ENCODE data around the gene LRIT2. TPM values are rescaled to one million over a fixed set of nuclear protein-coding genes. Genes with fewer than 3 reads are reported as not detected.

The LRIT2 gene
- total RNA-seq, 1 experiment from 2014 or later: not detected

- CTCF ChIA-PET: no interaction called here
- H3K36me3 Mint-ChIP-seq (ENCODE audit: insufficient read depth, unreplicated experiment): no peaks in the 10 kb centered on the region
Measured at GRCh38 chr10:84176836-84177474, 48.4 kb downstream of the LRIT2 start.

GRCh38 chr10:84176351-84176750 lies 49.0 kb downstream of the LRIT2 start:
- H3K4me3 ChIP-seq (ENCODE audit: low read depth, low read length): no peak overlapping the region
- H3K27ac Mint-ChIP-seq (ENCODE audit: unreplicated experiment): no peak overlapping the region
- H3K36me3 Mint-ChIP-seq (ENCODE audit: insufficient read depth, unreplicated experiment): no peaks in the 10 kb centered on the region
- H3K4me1 ChIP-seq: no peaks in the 10 kb centered on the region
- no peak for DNase-seq
- no peaks in the 10 kb centered on the region for H3K9me3 Mint-ChIP-seq (ENCODE audit: unreplicated experiment)
- BruUV-seq (replicated peaks): no TSS peak
- no peaks in the 10 kb centered on the region for H3K4me1 Mint-ChIP-seq (ENCODE audit: low read depth, unreplicated experiment)
- ChIA-PET CTCF (no interaction called here), POLR2A (no interaction called here)
- intact Hi-C loops (cut with micrococcal nuclease; ENCODE audit: unreplicated experiment): no loop called here
- no peak overlapping the region for H3K4me3 Mint-ChIP-seq (ENCODE audit: unreplicated experiment)
- H3K9me3 ChIP-seq: no peaks in the 10 kb centered on the region
- H3K27me3 ChIP-seq (replicated peaks; ENCODE audit: control insufficient read depth, insufficient read depth, low read length): no peaks in the 10 kb centered on the region
- no peaks in the 10 kb centered on the region for H3K27me3 Mint-ChIP-seq (ENCODE audit: insufficient read depth, unreplicated experiment)
- H3K36me3 ChIP-seq (ENCODE audit: control insufficient read depth, insufficient read depth, low read length): no peaks in the 10 kb centered on the region
- TF ChIP-seq CTCF (IDR thresholded peaks at IDR 0.05; ENCODE audit: insufficient read depth in 1 of 2, low read depth in 1 of 2, low read length in 1 of 2, severe bottlenecking in 1 of 2, unreplicated experiment in 1 of 2): no peak

More at GRCh38 chr10:84176836-84177474, 48.4 kb downstream of the LRIT2 start:
- no peak for DNase-seq
- Histone ChIP-seq H3K9me3 (no peaks in the 10 kb centered on the region), H3K27me3 (replicated peaks; ENCODE audit: control insufficient read depth, insufficient read depth, low read length) (no peaks in the 10 kb centered on the region), H3K4me1 (no peaks in the 10 kb centered on the region), H3K4me3 (ENCODE audit: low read depth, low read length) (no peak overlapping the region), H3K36me3 (ENCODE audit: control insufficient read depth, insufficient read depth, low read length) (no peaks in the 10 kb centered on the region)
- Mint-ChIP-seq H3K27ac (ENCODE audit: unreplicated experiment) (no peak overlapping the region), H3K4me1 (ENCODE audit: low read depth, unreplicated experiment) (no peaks in the 10 kb centered on the region), H3K27me3 (ENCODE audit: insufficient read depth, unreplicated experiment) (no peaks in the 10 kb centered on the region), H3K9me3 (ENCODE audit: unreplicated experiment) (no peaks in the 10 kb centered on the region), H3K4me3 (ENCODE audit: unreplicated experiment) (no peak overlapping the region)
- intact Hi-C loops (cut with micrococcal nuclease; ENCODE audit: unreplicated experiment): no loop called here
- POLR2A ChIA-PET: no interaction called here
- no TSS peak for BruUV-seq (replicated peaks)
- TF ChIP-seq CTCF (IDR thresholded peaks at IDR 0.05; ENCODE audit: insufficient read depth in 1 of 2, low read depth in 1 of 2, low read length in 1 of 2, severe bottlenecking in 1 of 2, unreplicated experiment in 1 of 2): no peak

GRCh38 chr10:84175436-84175835 lies 49.9 kb downstream of the LRIT2 start:
- POLR2A ChIA-PET: no interaction called here
- H3K27me3 Mint-ChIP-seq (ENCODE audit: insufficient read depth, unreplicated experiment): peaks cover 3% of the 10 kb centered on the region
- no peaks in the 10 kb centered on the region for H3K27me3 ChIP-seq (replicated peaks; ENCODE audit: control insufficient read depth, insufficient read depth, low read length)

More at GRCh38 chr10:84175436-84175835, 49.9 kb downstream of the LRIT2 start:
- BruUV-seq (replicated peaks): no TSS peak
- Mint-ChIP-seq H3K9me3 (ENCODE audit: unreplicated experiment) (no peaks in the 10 kb centered on the region), H3K27ac (ENCODE audit: unreplicated experiment) (no peak overlapping the region), H3K4me1 (ENCODE audit: low read depth, unreplicated experiment) (no peaks in the 10 kb centered on the region), H3K36me3 (ENCODE audit: insufficient read depth, unreplicated experiment) (no peaks in the 10 kb centered on the region), H3K4me3 (ENCODE audit: unreplicated experiment) (no peak overlapping the region)
- TF ChIP-seq CTCF (IDR thresholded peaks at IDR 0.05; ENCODE audit: insufficient read depth in 1 of 2, low read depth in 1 of 2, low read length in 1 of 2, severe bottlenecking in 1 of 2, unreplicated experiment in 1 of 2): no peak
- intact Hi-C loops (cut with micrococcal nuclease; ENCODE audit: unreplicated experiment): no loop called here
- no peak for DNase-seq
- Histone ChIP-seq H3K4me1 (no peaks in the 10 kb centered on the region), H3K36me3 (ENCODE audit: control insufficient read depth, insufficient read depth, low read length) (no peaks in the 10 kb centered on the region), H3K4me3 (ENCODE audit: low read depth, low read length) (no peak overlapping the region), H3K9me3 (no peaks in the 10 kb centered on the region)
- CTCF ChIA-PET: no interaction called here
